A549 (cell line): ENCODE measurements around the gene GTF3C1. TPM values are rescaled to one million over a fixed set of nuclear protein-coding genes. Genes with fewer than 3 reads are reported as not detected.
A peak's percentile ranks its signal among the peaks of the same experiment; 100 is the strongest.

ENCODE experiments used
- ATAC-seq, 2 experiments: fragments of 200-7000 bp in 1 of 2; fragments of >200 bp in 1 of 2; cut with Nextera tagmentation in 1 of 2; cut with Tn5 transposase in 1 of 2; 3 replicates each; pipeline versions ENCODE4 v1.8.0 to v1.9.1; 2018 to 2020; ENCODE audit warnings: mild to moderate bottlenecking in 1 of 2, moderate library complexity in 1 of 2
- CTCF ChIA-PET: fragments of 300-600 bp; sonication (Branson Sonifier 250); formaldehyde crosslinking; extraction: SDS; loops from one replicate; lab custom pipeline; 2021; ENCODE audit warnings: antibody characterized with exemption, inconsistent platforms; lab: Yijun Ruan, JAX
- POLR2A ChIA-PET: fragments of 350-600 bp; formaldehyde crosslinking; extraction: SDS; loops from one replicate; lab custom pipeline; 2021; ENCODE audit warnings: antibody characterized with exemption, inconsistent platforms; lab: Yijun Ruan, JAX
- DNase-seq, 2 experiments: peaks; one replicate each; pipeline versions ENCODE4 v3.0.0 to v3.0.0-alpha.2; 2011 to 2016; ENCODE audit warnings: low read depth in 1 of 2, low spot score in 1 of 2
- FAIRE-seq: peaks from 2 replicates; lab custom pipeline; 2011; peaks lifted over from hg19 to GRCh38; lab: Jason Lieb, UNC
- H3K27ac ChIP-seq, 2 experiments: fragments of >200 bp; sonication (Bioruptor Twin); formaldehyde crosslinking; 3 replicates each; pipeline ENCODE4 v1.5.1; 2016 to 2017
- H3K4me1 ChIP-seq: fragments of >200 bp; sonication (Bioruptor Twin); formaldehyde crosslinking; 3 replicates; pipeline ENCODE4 v1.6.1; 2016
- H3K4me2 ChIP-seq: fragments of >200 bp; sonication (Bioruptor Twin); formaldehyde crosslinking; 3 replicates; pipeline ENCODE4 v1.6.1; 2016
- H3K4me3 ChIP-seq: fragments of >200 bp; sonication (Bioruptor Twin); formaldehyde crosslinking; 3 replicates; pipeline ENCODE4 v1.5.1; 2016
- H3K9me3 ChIP-seq: fragments of >200 bp; sonication (Bioruptor Twin); formaldehyde crosslinking; 3 replicates; pipeline ENCODE4 v1.6.1; 2016
- CEBPB ChIP-seq, 2 experiments: fragments of >200 bp in 1 of 2; sonication (Bioruptor Twin) in 1 of 2; formaldehyde crosslinking in 1 of 2; IDR thresholded peaks; 2 replicates each; pipeline ENCODE4 v1.6.1; 2012 to 2016
- CTCF ChIP-seq: fragments of >200 bp; sonication (Bioruptor Twin); formaldehyde crosslinking; IDR thresholded peaks from 3 replicates; pipeline ENCODE4 v1.5.1; 2016
- E2F6 ChIP-seq: IDR thresholded peaks from 2 replicates; pipeline ENCODE4 v1.6.1; 2012; ENCODE audit warnings: low read depth, borderline replicate concordance
- EP300 ChIP-seq, 2 experiments: fragments of >200 bp; sonication (Bioruptor Twin); formaldehyde crosslinking; IDR thresholded peaks; 2 replicates in 1 of 2; 3 replicates in 1 of 2; pipeline ENCODE4 v1.6.1; 2016 to 2017
- HES2 ChIP-seq: fragments of >200 bp; sonication (Bioruptor Twin); formaldehyde crosslinking; IDR thresholded peaks from 2 replicates; pipeline ENCODE4 v1.6.1; 2016
- HEYL ChIP-seq: fragments of 250-450 bp; sonication (Bioruptor Pico); IDR thresholded peaks from 2 replicates; pipeline ENCODE4 v1.8.0; 2021; ENCODE audit warnings: mild to moderate bottlenecking, moderate library complexity
- HMGXB4 ChIP-seq: fragments of 250-450 bp; sonication (Bioruptor Pico); IDR thresholded peaks from 2 replicates; pipeline ENCODE4 v1.5.0; 2021; ENCODE audit warnings: mild to moderate bottlenecking, moderate library complexity, borderline replicate concordance
- HOXA7 ChIP-seq: fragments of 250-450 bp; sonication (Bioruptor Pico); IDR thresholded peaks from 2 replicates; pipeline ENCODE4 v1.5.0; 2020; ENCODE audit warnings: mild to moderate bottlenecking, moderate library complexity
- JUN ChIP-seq, 2 experiments: fragments of >200 bp; sonication (Bioruptor Twin); formaldehyde crosslinking; IDR thresholded peaks; 2 replicates in 1 of 2; 3 replicates in 1 of 2; pipeline ENCODE4 v1.6.1; 2016 to 2017
- PBX3 ChIP-seq: IDR thresholded peaks from 2 replicates; pipeline ENCODE4 v1.6.1; 2012
- RAD21 ChIP-seq, 2 experiments: fragments of >200 bp in 1 of 2; sonication (Bioruptor Twin) in 1 of 2; formaldehyde crosslinking in 1 of 2; IDR thresholded peaks in 1 of 2; conservative IDR thresholded peaks in 1 of 2; 2 replicates in 1 of 2; 3 replicates in 1 of 2; pipeline ENCODE4 v1.6.1; 2012 to 2018; ENCODE audit warnings: inconsistent platforms in 1 of 2
- RARB ChIP-seq: fragments of 250-450 bp; sonication (Bioruptor Pico); IDR thresholded peaks from 2 replicates; pipeline ENCODE4 v1.8.0; 2021; ENCODE audit warnings: mild to moderate bottlenecking, moderate library complexity
- RNF2 ChIP-seq: fragments of 200-600 bp; sonication (generic); IDR thresholded peaks from 2 replicates; pipeline ENCODE4 v1.6.1; 2016; ENCODE audit warnings: low read depth, mild to moderate bottlenecking, antibody characterized with exemption, moderate library complexity, borderline replicate concordance
- TP53 ChIP-seq: fragments of 250-450 bp; sonication (Bioruptor Pico); IDR thresholded peaks from 2 replicates; pipeline ENCODE4 v1.5.0; 2021; ENCODE audit warnings: mild to moderate bottlenecking, moderate library complexity
- ZC3H11A ChIP-seq: fragments of 450-650 bp; IDR thresholded peaks from 2 replicates; pipeline ENCODE4 v1.6.1; 2014; ENCODE audit warnings: antibody characterized with exemption, mild to moderate bottlenecking
- WGBS: methylation state at CpG from one replicate; pipeline ENCODE4 v1.1.6; 2017; ENCODE audit errors: missing lambda C conversion rate; 5-methylcytosine and 5-hydroxymethylcytosine counted together
- polyA plus RNA-seq, 4 experiments: library from polyadenylated mRNA; depleted of rRNA in 3 of 4; stranded (reverse); fragments of >200 nt; fragmentation: RNase III in 1 of 4; extraction: RNeasy Plus Mini Kit Qiagen cat#74134 plus additional on column Dnase treatment in 1 of 4; gene quantifications; 2 replicates in 3 of 4; 3 replicates in 1 of 4; pipeline ENCODE4 v1.2.3, GENCODE V29; 2011 to 2017

Gene GTF3C1
- polyA plus RNA-seq, 2 of the 4 experiments (the other 2 are of a cell fraction): 41.6 to 54.2 TPM

GRCh38 chr16:27516365-27516764 is 33.3 kb downstream of the GTF3C1 start:
- H3K27ac ChIP-seq: no peak overlapping the region
- no peak overlapping the region for H3K4me2 ChIP-seq
- DNase-seq: no peak
- ChIA-PET POLR2A (interaction anchor here (0.9 kb wide), 1 partner anchor 34 kb away, joined by 3 read pairs; the partner anchor contains the start of genes GTF3C1 and KATNIP), CTCF (interaction anchor here (1.0 to 3.3 kb wide), 9 partner anchors 8 to 554 kb away, joined by 3 to 22 read pairs (median 9); no protein-coding TSS in a partner anchor)
- H3K4me1 ChIP-seq: no peaks in the 10 kb centered on the region
- peak in 1 of 2 experiments; percentile 30; a peak in 3 of 6 replicates for ATAC-seq
- WGBS: 86% methylated on average over 11 of the region's 11 CpGs
- FAIRE-seq: no peak
- no peak overlapping the region for H3K4me3 ChIP-seq
- TF ChIP-seq HES2 (no peak), JUN (IDR thresholded peaks at IDR 0.05) (no peak), ZC3H11A (no peak), EP300 (IDR thresholded peaks at IDR 0.05) (no peak), HOXA7 (CRISPR knock-in tag) (no peak), RNF2 (no peak), CEBPB (IDR thresholded peaks at IDR 0.05) (no peak), PBX3 (no peak), TP53 (CRISPR knock-in tag) (no peak)
- no peaks in the 10 kb centered on the region for H3K9me3 ChIP-seq

GRCh38 chr16:27515874-27516353 is 33.8 kb downstream of the GTF3C1 start:
- CTCF ChIA-PET: interaction anchor here (0.6 to 3.3 kb wide), 15 partner anchors 8 to 555 kb away, joined by 3 to 22 read pairs (median 4); no protein-coding TSS in a partner anchor
- Histone ChIP-seq H3K4me1 (no peaks in the 10 kb centered on the region), H3K9me3 (no peaks in the 10 kb centered on the region)
- peak; percentile 48 to 69 for DNase-seq
- POLR2A ChIA-PET: interaction anchor here (0.9 kb wide), 1 partner anchor 34 kb away, joined by 3 read pairs; the partner anchor contains the start of genes GTF3C1 and KATNIP
- TF ChIP-seq CTCF (peak; percentile 35), EP300 (IDR thresholded peaks at IDR 0.05) (no peak), E2F6 (no peak), RAD21 (conservative IDR thresholded peaks at IDR 0.05 in 1 of 2, IDR thresholded peaks at IDR 0.05 in 1 of 2) (peak in 1 of 2 experiments; percentile 7; a peak in 1 of 5 replicates), RARB (CRISPR knock-in tag) (no peak)
- TF ChIP-seq, all 56 proteins: peak for 2
- H3K4me2 ChIP-seq: no peak overlapping the region
- ATAC-seq (peak; percentile 91 to 96), FAIRE-seq (no peak)
- WGBS: 87% methylated on average over 9 of the region's 9 CpGs
- H3K27ac ChIP-seq: no peak overlapping the region
- H3K4me3 ChIP-seq: no peak overlapping the region

- Histone ChIP-seq H3K9me3 (no peaks in the 10 kb centered on the region), H3K4me3 (no peak overlapping the region)
- FAIRE-seq: no peak
- CTCF ChIA-PET: interaction anchor here (0.9 to 3.3 kb wide), 10 partner anchors 9 to 55 kb away, joined by 3 to 22 read pairs (median 6); no protein-coding TSS in a partner anchor
- TF ChIP-seq HMGXB4 (CRISPR knock-in tag): no peak
- no peak for TF ChIP-seq E2F6
- no peak for TF ChIP-seq HEYL
- TF ChIP-seq, all 56 proteins: peak for 0
- 90% methylated on average over 12 of the region's 12 CpGs for WGBS
- no peak overlapping the region for H3K27ac ChIP-seq
- POLR2A ChIA-PET: no interaction called here
- no peaks in the 10 kb centered on the region for H3K4me1 ChIP-seq
- no peak for ATAC-seq
- DNase-seq: no peak
- no peak overlapping the region for H3K4me2 ChIP-seq
These were observed 34.9 kb downstream of the GTF3C1 start for GRCh38 chr16:27514806-27515205.
